OCI-LY7 (cell line): ENCODE results near the gene PITPNC1.

ENCODE experiments used
- CTCF ChIP-seq: fragments of 200-600 bp; sonication (generic); conservative IDR thresholded peaks from 2 replicates; pipeline ENCODE4 v1.5.1; 2014; ENCODE audit warnings: mild to moderate bottlenecking, antibody characterized with exemption, low read length, moderate library complexity, mixed read lengths
- EZH2phosphoT487 ChIP-seq: fragments of 200-600 bp; sonication (generic); IDR thresholded peaks from 2 replicates; pipeline ENCODE4 v1.6.1; 2018; ENCODE audit warnings: low read depth, borderline replicate concordance, mild to moderate bottlenecking, mixed run types, antibody characterized with exemption, low read length, moderate library complexity, mixed read lengths

- no peak for TF ChIP-seq EZH2phosphoT487
- no peak for TF ChIP-seq CTCF
Measured at GRCh38 chr17:67676305-67676704, 299.2 kb downstream of the PITPNC1 start.
